ENCODE data around the gene MCTP1. TPM values are rescaled to one million over a fixed set of nuclear protein-coding genes. Genes with fewer than 3 reads are reported as not detected.

Gene MCTP1
- total RNA-seq, 2 donors from 2014 or later, result 3.3 to 5.0 TPM

GRCh38 chr5:94890907-94891306 is 394.0 kb downstream of the MCTP1 start:
- no peaks in the 10 kb centered on the region for H3K36me3 ChIP-seq
- 70% methylated on average over 4 of the region's 4 CpGs for WGBS
- H3K27ac ChIP-seq, result no peak overlapping the region
- intact Hi-C loops (cut with DNase I), result no loop called here
- no peaks in the 10 kb centered on the region for H3K27me3 ChIP-seq (replicated peaks; ENCODE audit: insufficient read depth)
- H3K4me3 ChIP-seq, result no peak overlapping the region
- no peaks in the 10 kb centered on the region for H3K4me1 ChIP-seq (replicated peaks)
- TF ChIP-seq CTCF (IDR thresholded peaks at IDR 0.05) (no peak), POLR2A (IDR thresholded peaks at IDR 0.05) (no peak), POLR2AphosphoS5 (IDR thresholded peaks at IDR 0.05) (no peak)
- no peaks in the 10 kb centered on the region for H3K9me3 ChIP-seq
- DNase-seq (ENCODE audit: low spot score), result no peak

GRCh38 chr5:94888674-94889073 is 396.2 kb downstream of the MCTP1 start:
- H3K4me3 ChIP-seq, result no peak overlapping the region
- intact Hi-C loops (cut with DNase I), result no loop called here
- no peak for TF ChIP-seq POLR2AphosphoS5 (IDR thresholded peaks at IDR 0.05)
- no peak for TF ChIP-seq POLR2A (IDR thresholded peaks at IDR 0.05)
- no peak for TF ChIP-seq CTCF (IDR thresholded peaks at IDR 0.05)
- no peaks in the 10 kb centered on the region for H3K9me3 ChIP-seq
- H3K36me3 ChIP-seq, result no peaks in the 10 kb centered on the region
- no peak for DNase-seq (ENCODE audit: low spot score)
- no peaks in the 10 kb centered on the region for H3K4me1 ChIP-seq (replicated peaks)
- no peaks in the 10 kb centered on the region for H3K27me3 ChIP-seq (replicated peaks; ENCODE audit: insufficient read depth)
- WGBS, result 78% methylated on average over 3 of the region's 3 CpGs
- no peak overlapping the region for H3K27ac ChIP-seq

- Histone ChIP-seq H3K36me3 (no peaks in the 10 kb centered on the region), H3K9me3 (no peaks in the 10 kb centered on the region), H3K4me1 (replicated peaks) (no peaks in the 10 kb centered on the region), H3K27ac (no peak overlapping the region), H3K27me3 (replicated peaks; ENCODE audit: insufficient read depth) (no peaks in the 10 kb centered on the region), H3K4me3 (no peak overlapping the region)
- intact Hi-C loops (cut with DNase I), result no loop called here
- TF ChIP-seq POLR2AphosphoS5 (IDR thresholded peaks at IDR 0.05), result no peak
- no peak for TF ChIP-seq CTCF (IDR thresholded peaks at IDR 0.05)
- no peak for TF ChIP-seq POLR2A (IDR thresholded peaks at IDR 0.05)
- 65% methylated on average over 2 of the region's 2 CpGs for WGBS
- no peak for DNase-seq (ENCODE audit: low spot score)
Measured at GRCh38 chr5:94885931-94886330, 399.0 kb downstream of the MCTP1 start.

- no peak overlapping the region for H3K27ac ChIP-seq
- intact Hi-C loops (cut with DNase I), result no loop called here
- H3K36me3 ChIP-seq, result no peaks in the 10 kb centered on the region
- 37% methylated on average over 9 of the region's 9 CpGs for WGBS
- no peak for DNase-seq (ENCODE audit: low spot score)
- no peaks in the 10 kb centered on the region for H3K9me3 ChIP-seq
- no peaks in the 10 kb centered on the region for H3K4me1 ChIP-seq (replicated peaks)
- TF ChIP-seq CTCF (IDR thresholded peaks at IDR 0.05) (no peak), POLR2A (IDR thresholded peaks at IDR 0.05) (no peak), POLR2AphosphoS5 (IDR thresholded peaks at IDR 0.05) (no peak)
- H3K27me3 ChIP-seq (replicated peaks; ENCODE audit: insufficient read depth), result no peaks in the 10 kb centered on the region
- no peak overlapping the region for H3K4me3 ChIP-seq
Measured at GRCh38 chr5:94884311-94884710, 400.6 kb downstream of the MCTP1 start.

GRCh38 chr5:94872526-94872925 is 412.4 kb downstream of the MCTP1 start:
- Histone ChIP-seq H3K27ac (no peak overlapping the region), H3K27me3 (replicated peaks; ENCODE audit: insufficient read depth) (no peaks in the 10 kb centered on the region), H3K36me3 (no peaks in the 10 kb centered on the region), H3K4me3 (no peak overlapping the region), H3K9me3 (no peaks in the 10 kb centered on the region), H3K4me1 (replicated peaks) (no peaks in the 10 kb centered on the region)
- intact Hi-C loops (cut with DNase I), result no loop called here
- 48% methylated on average over 4 of the region's 4 CpGs for WGBS
- no peak for TF ChIP-seq POLR2A (IDR thresholded peaks at IDR 0.05)
- DNase-seq (ENCODE audit: low spot score), result no peak
